ENCODE measurements around the gene SEZ6.

SEZ6 gene

GRCh38 chr17:29038085-29038795, 32.4 kb upstream of the SEZ6 start:
- H3K4me3 ChIP-seq, result no peak overlapping the region
- H3K9ac ChIP-seq, result no peak overlapping the region
- peaks cover 24% of the 10 kb centered on the region for H3K9me3 ChIP-seq
- no peaks in the 10 kb centered on the region for H3K27me3 ChIP-seq
- H3K4me2 ChIP-seq, result peak overlapping the region; percentile 64
- no peak overlapping the region for H3K27ac ChIP-seq
- no peaks in the 10 kb centered on the region for H3K36me3 ChIP-seq
- no peaks in the 10 kb centered on the region for H4K20me1 ChIP-seq
- TF ChIP-seq Cebpa-rat (IDR thresholded peaks at IDR 0.05), result no peak
- H3K4me1 ChIP-seq, result peaks cover 29% of the 10 kb centered on the region

GRCh38 chr17:29037739-29038084, 31.9 kb upstream of the SEZ6 start:
- H4K20me1 ChIP-seq, result no peaks in the 10 kb centered on the region
- 0 out of 2 replicates have a peak, but pooled peaks cover 3% of the 10 kb centered on the region for H3K27me3 ChIP-seq
- no peak overlapping the region for H3K4me3 ChIP-seq
- TF ChIP-seq Cebpa-rat (IDR thresholded peaks at IDR 0.05), result no peak
- no peaks in the 10 kb centered on the region for H3K36me3 ChIP-seq
- no peak overlapping the region for H3K4me2 ChIP-seq
- H3K9ac ChIP-seq, result no peak overlapping the region
- H3K4me1 ChIP-seq, result peaks cover 24% of the 10 kb centered on the region
- H3K9me3 ChIP-seq, result peaks cover 24% of the 10 kb centered on the region
- no peak overlapping the region for H3K27ac ChIP-seq

GRCh38 chr17:29036584-29036983, 30.8 kb upstream of the SEZ6 start:
- peaks cover 21% of the 10 kb centered on the region for H3K4me1 ChIP-seq
- H4K20me1 ChIP-seq, result no peaks in the 10 kb centered on the region
- H3K27me3 ChIP-seq, result peaks cover 13% of the 10 kb centered on the region
- H3K36me3 ChIP-seq, result no peaks in the 10 kb centered on the region
- H3K4me3 ChIP-seq, result no peak overlapping the region
- H3K4me2 ChIP-seq, result no peak overlapping the region
- no peak overlapping the region for H3K27ac ChIP-seq
- no peak for TF ChIP-seq Cebpa-rat (IDR thresholded peaks at IDR 0.05)
- H3K9me3 ChIP-seq, result peaks cover 24% of the 10 kb centered on the region
- H3K9ac ChIP-seq, result no peak overlapping the region

GRCh38 chr17:29034510-29034909, 28.7 kb upstream of the SEZ6 start:
- H4K20me1 ChIP-seq, result no peaks in the 10 kb centered on the region
- H3K9ac ChIP-seq, result no peak overlapping the region
- H3K9me3 ChIP-seq, result peaks cover 24% of the 10 kb centered on the region
- no peak overlapping the region for H3K4me3 ChIP-seq
- H3K27me3 ChIP-seq, result peaks cover 17% of the 10 kb centered on the region
- H3K27ac ChIP-seq, result no peak overlapping the region
- no peak for TF ChIP-seq Cebpa-rat (IDR thresholded peaks at IDR 0.05)
- no peak overlapping the region for H3K4me2 ChIP-seq
- H3K36me3 ChIP-seq, result no peaks in the 10 kb centered on the region
- peaks cover 41% of the 10 kb centered on the region for H3K4me1 ChIP-seq

- Histone ChIP-seq H3K27me3 (peaks cover 17% of the 10 kb centered on the region), H3K4me2 (no peak overlapping the region), H3K4me1 (peaks cover 29% of the 10 kb centered on the region), H3K9ac (no peak overlapping the region), H3K4me3 (no peak overlapping the region), H3K27ac (no peak overlapping the region), H4K20me1 (no peaks in the 10 kb centered on the region), H3K36me3 (no peaks in the 10 kb centered on the region), H3K9me3 (peaks cover 24% of the 10 kb centered on the region)
- no peak for TF ChIP-seq Cebpa-rat (IDR thresholded peaks at IDR 0.05)
Measured at GRCh38 chr17:29032857-29033197, 27.0 kb upstream of the SEZ6 start.

- no peaks in the 10 kb centered on the region for H4K20me1 ChIP-seq
- no peak overlapping the region for H3K9ac ChIP-seq
- H3K4me3 ChIP-seq, result no peak overlapping the region
- H3K4me1 ChIP-seq, result peaks cover 35% of the 10 kb centered on the region
- no peak overlapping the region for H3K27ac ChIP-seq
- no peak for TF ChIP-seq Cebpa-rat (IDR thresholded peaks at IDR 0.05)
- peak overlapping the region; percentile 56 for H3K4me2 ChIP-seq
- H3K9me3 ChIP-seq, result peaks cover 24% of the 10 kb centered on the region
- no peaks in the 10 kb centered on the region for H3K36me3 ChIP-seq
- H3K27me3 ChIP-seq, result peaks cover 17% of the 10 kb centered on the region
Measured at GRCh38 chr17:29032013-29032856, 26.4 kb upstream of the SEZ6 start.

- TF ChIP-seq Cebpa-rat (IDR thresholded peaks at IDR 0.05), result no peak
- Histone ChIP-seq H4K20me1 (no peaks in the 10 kb centered on the region), H3K4me3 (no peak overlapping the region), H3K4me1 (peaks cover 36% of the 10 kb centered on the region), H3K27me3 (peaks cover 17% of the 10 kb centered on the region), H3K27ac (no peak overlapping the region), H3K9ac (no peak overlapping the region), H3K9me3 (peaks cover 24% of the 10 kb centered on the region), H3K36me3 (no peaks in the 10 kb centered on the region), H3K4me2 (peak overlapping the region; percentile 56)
Measured at GRCh38 chr17:29031488-29031887, 25.7 kb upstream of the SEZ6 start.

- no peak overlapping the region for H3K9ac ChIP-seq
- H3K27me3 ChIP-seq, result peaks cover 14% of the 10 kb centered on the region
- TF ChIP-seq Cebpa-rat (IDR thresholded peaks at IDR 0.05), result no peak
- H3K36me3 ChIP-seq, result no peaks in the 10 kb centered on the region
- H3K9me3 ChIP-seq, result no peaks in the 10 kb centered on the region
- no peak overlapping the region for H3K27ac ChIP-seq
- H3K4me3 ChIP-seq, result no peak overlapping the region
- H3K4me2 ChIP-seq, result no peak overlapping the region
- H3K4me1 ChIP-seq, result peaks cover 15% of the 10 kb centered on the region
- no peaks in the 10 kb centered on the region for H4K20me1 ChIP-seq
Measured at GRCh38 chr17:29024316-29024952, 18.6 kb upstream of the SEZ6 start.

GRCh38 chr17:29022074-29022473, 16.2 kb upstream of the SEZ6 start:
- Histone ChIP-seq H3K9ac (no peak overlapping the region), H4K20me1 (no peaks in the 10 kb centered on the region), H3K4me2 (no peak overlapping the region), H3K4me3 (no peak overlapping the region), H3K36me3 (no peaks in the 10 kb centered on the region), H3K27me3 (peaks cover 31% of the 10 kb centered on the region), H3K9me3 (no peaks in the 10 kb centered on the region), H3K4me1 (peaks cover 18% of the 10 kb centered on the region), H3K27ac (no peak overlapping the region)
- no peak for TF ChIP-seq Cebpa-rat (IDR thresholded peaks at IDR 0.05)

- H3K4me3 ChIP-seq, result no peak overlapping the region
Measured at GRCh38 chr17:29021226-29021625, 15.4 kb upstream of the SEZ6 start.

More at GRCh38 chr17:29021226-29021625, 15.4 kb upstream of the SEZ6 start:
- Histone ChIP-seq H3K9me3 (no peaks in the 10 kb centered on the region), H3K4me1 (peaks cover 18% of the 10 kb centered on the region), H3K36me3 (no peaks in the 10 kb centered on the region), H3K9ac (no peak overlapping the region), H3K27me3 (peaks cover 31% of the 10 kb centered on the region), H4K20me1 (no peaks in the 10 kb centered on the region), H3K4me2 (no peak overlapping the region), H3K27ac (no peak overlapping the region)
- TF ChIP-seq Cebpa-rat (IDR thresholded peaks at IDR 0.05), result no peak

Data from BLaER1 (cell line).